KMS-11 (cell line): ENCODE measurements around the gene STT3A.

Experiments used
- H2AFZ ChIP-seq: fragments of 200-600 bp; sonication (generic); 2 replicates; pipeline ENCODE4 v1.6.1; 2016; ENCODE audit warnings: antibody characterized with exemption, mixed run types, low read depth
- H3K27ac ChIP-seq: fragments of 200-600 bp; sonication (generic); 2 replicates; pipeline ENCODE4 v1.6.1; 2016; ENCODE audit warnings: mild to moderate bottlenecking, mixed run types
- H3K27me3 ChIP-seq: fragments of 200-600 bp; sonication (generic); 2 replicates; pipeline ENCODE4 v1.6.1; 2017; ENCODE audit warnings: mild to moderate bottlenecking, low read depth, mixed run types, moderate library complexity; ENCODE audit not compliant: insufficient read depth
- H3K36me3 ChIP-seq: fragments of 200-600 bp; sonication (generic); 2 replicates; pipeline ENCODE4 v1.6.1; 2017; ENCODE audit warnings: mild to moderate bottlenecking, mixed run types; ENCODE audit not compliant: insufficient read depth
- H3K4me1 ChIP-seq: fragments of 200-600 bp; sonication (generic); 2 replicates; pipeline ENCODE4 v1.6.1; 2016; ENCODE audit warnings: mild to moderate bottlenecking, low read depth, mixed run types; ENCODE audit not compliant: poor library complexity, severe bottlenecking
- H3K4me2 ChIP-seq: fragments of 200-600 bp; sonication (generic); 2 replicates; pipeline ENCODE4 v1.7.0; 2016; ENCODE audit warnings: mild to moderate bottlenecking, mixed run types
- H3K4me3 ChIP-seq: fragments of 200-600 bp; sonication (generic); IDR thresholded peaks from 2 replicates; pipeline ENCODE4 v1.6.1; 2017; ENCODE audit warnings: low read depth, low read length, mixed read lengths; ENCODE audit not compliant: insufficient read depth
- H3K79me2 ChIP-seq: fragments of 200-600 bp; sonication (generic); 2 replicates; pipeline ENCODE4 v1.6.1; 2016; ENCODE audit warnings: low read depth, mixed run types; ENCODE audit not compliant: insufficient read depth
- H3K9ac ChIP-seq: fragments of 200-600 bp; sonication (generic); 2 replicates; pipeline ENCODE4 v1.6.1; 2016; ENCODE audit warnings: mild to moderate bottlenecking, mixed run types
- H4K20me1 ChIP-seq: fragments of 200-600 bp; sonication (generic); 2 replicates; pipeline ENCODE4 v1.6.1; 2016; ENCODE audit warnings: mild to moderate bottlenecking, mixed run types; ENCODE audit not compliant: insufficient read depth
- CTCF ChIP-seq: fragments of 200-600 bp; sonication (generic); conservative IDR thresholded peaks from 2 replicates; pipeline ENCODE4 v1.6.1; 2017; ENCODE audit warnings: low read depth, mild to moderate bottlenecking, antibody characterized with exemption, low read length, moderate library complexity, mixed read lengths

Gene STT3A

GRCh38 chr11:125638315-125638714 lies 45.7 kb downstream of the STT3A start:
- no peaks in the 10 kb centered on the region for H3K27me3 ChIP-seq
- H3K4me3 ChIP-seq: no peak overlapping the region
- H3K27ac ChIP-seq: no peak overlapping the region
- no peak overlapping the region for H3K4me2 ChIP-seq
- no peak for TF ChIP-seq CTCF
- no peaks in the 10 kb centered on the region for H3K4me1 ChIP-seq
- H2AFZ ChIP-seq: no peak overlapping the region
- H3K79me2 ChIP-seq: no peaks in the 10 kb centered on the region; the same call in 1 of the 2 replicates
- no peaks in the 10 kb centered on the region for H4K20me1 ChIP-seq
- no peak overlapping the region for H3K9ac ChIP-seq
- peaks cover 7% of the 10 kb centered on the region; the same call in 1 of the 2 replicates for H3K36me3 ChIP-seq

- Histone ChIP-seq H3K4me3 (no peak overlapping the region), H3K4me1 (no peaks in the 10 kb centered on the region), H3K4me2 (no peak overlapping the region), H3K9ac (no peak overlapping the region), H3K27me3 (no peaks in the 10 kb centered on the region), H4K20me1 (no peaks in the 10 kb centered on the region), H3K36me3 (peaks cover 7% of the 10 kb centered on the region; the same call in 1 of the 2 replicates), H2AFZ (no peak overlapping the region), H3K79me2 (peaks cover 8% of the 10 kb centered on the region; the same call in 1 of the 2 replicates), H3K27ac (no peak overlapping the region)
- no peak for TF ChIP-seq CTCF
These were observed 53.2 kb downstream of the STT3A start for GRCh38 chr11:125645871-125646270.

DNA sequence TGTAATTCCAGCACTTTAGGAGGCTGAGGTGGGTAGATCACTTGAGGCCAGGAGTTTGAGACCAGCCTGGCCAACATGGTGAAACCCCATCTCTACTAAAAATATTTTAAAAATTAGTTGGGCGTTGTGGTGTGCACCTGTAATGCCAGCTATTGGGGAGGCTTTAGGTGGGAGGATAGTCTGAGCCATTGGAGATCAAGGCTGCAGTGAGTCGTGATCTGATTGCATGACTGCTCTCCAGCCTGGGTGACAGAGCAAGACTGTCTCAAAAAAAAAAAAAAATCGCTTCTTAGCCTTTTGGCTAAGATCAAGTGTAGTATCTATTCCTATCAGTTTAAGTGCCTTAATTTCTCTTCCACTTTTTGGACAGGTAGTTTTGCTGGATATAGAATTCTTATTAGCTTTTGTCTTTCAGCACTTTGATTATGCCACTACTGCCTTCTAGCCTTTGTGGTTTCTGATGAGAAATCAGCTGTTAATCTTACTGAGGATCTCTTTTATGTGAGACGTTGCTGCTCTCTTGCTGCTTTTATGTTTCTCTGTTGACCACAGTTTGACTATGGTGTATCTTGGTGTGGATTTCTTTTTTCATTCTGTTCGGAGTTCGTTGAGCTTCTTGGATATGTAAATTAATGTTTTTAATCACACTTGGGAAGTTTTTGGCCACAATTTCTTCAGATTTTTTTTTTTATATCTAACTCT lies 57.0 kb downstream of the STT3A start:
- no peak overlapping the region for H3K4me3 ChIP-seq
- no peaks in the 10 kb centered on the region for H3K4me1 ChIP-seq
- H4K20me1 ChIP-seq: no peaks in the 10 kb centered on the region
- H3K79me2 ChIP-seq: peaks cover 12% of the 10 kb centered on the region; the same call in 1 of the 2 replicates
- H3K4me2 ChIP-seq: no peak overlapping the region
- H3K36me3 ChIP-seq: no peaks in the 10 kb centered on the region
- TF ChIP-seq CTCF: no peak
- H2AFZ ChIP-seq: no peak overlapping the region
- H3K27me3 ChIP-seq: no peaks in the 10 kb centered on the region
- H3K9ac ChIP-seq: no peak overlapping the region
- H3K27ac ChIP-seq: no peak overlapping the region

DNA sequence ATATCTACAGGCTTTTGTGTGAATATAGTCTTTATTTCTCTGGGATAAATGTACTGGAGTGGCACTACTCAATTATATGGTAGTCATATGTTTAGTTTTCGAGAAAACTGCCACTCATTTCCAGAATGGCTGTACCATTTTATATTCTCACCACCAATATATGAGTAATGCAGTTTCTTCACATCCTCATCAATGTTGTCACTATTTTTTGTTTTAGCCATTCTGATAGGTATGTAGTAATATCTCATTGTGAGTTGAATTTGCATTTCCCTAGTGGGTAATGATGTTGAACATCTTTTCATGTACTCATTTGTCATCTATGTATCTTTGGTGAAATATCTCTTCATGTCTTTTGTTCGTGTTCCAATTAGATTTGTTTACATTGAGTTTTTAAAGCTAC lies 70.0 kb downstream of the STT3A start:
- Histone ChIP-seq H3K4me1 (no peaks in the 10 kb centered on the region), H3K27ac (no peak overlapping the region), H3K9ac (no peak overlapping the region), H4K20me1 (no peaks in the 10 kb centered on the region), H3K4me3 (no peak overlapping the region), H2AFZ (no peak overlapping the region), H3K36me3 (no peaks in the 10 kb centered on the region), H3K79me2 (no peaks in the 10 kb centered on the region; the same call in 1 of the 2 replicates), H3K27me3 (no peaks in the 10 kb centered on the region), H3K4me2 (no peak overlapping the region)
- TF ChIP-seq CTCF: no peak
